Prostate gland (tissue), 2 donors: Measurements from ENCODE around the gene GPR84.

Source experiments
- POLR2A ChIP-seq: fragments of 450-650 bp; IDR thresholded peaks from one replicate; pipeline ENCODE4 v1.6.1; 2016; ENCODE audit warnings: antibody characterized with exemption, mild to moderate bottlenecking
- POLR2AphosphoS5 ChIP-seq: sonication (generic); formaldehyde crosslinking; IDR thresholded peaks from one replicate; pipeline ENCODE4 v1.6.1; 2017; ENCODE audit warnings: antibody characterized with exemption
- TF ChIP-seq, protein P1 (sequence below), 4 experiments: fragments of 200-600 bp in 2 of 4; fragments of 450-650 bp in 2 of 4; sonication (generic) in 2 of 4; IDR thresholded peaks; 1 replicate in 3 of 4; 2 replicates in 1 of 4; pipeline ENCODE4 v1.5.1; 2016 to 2019; ENCODE audit warnings: antibody characterized with exemption in 4 of 4, mild to moderate bottlenecking in 2 of 4, moderate library complexity in 2 of 4

DNA sequence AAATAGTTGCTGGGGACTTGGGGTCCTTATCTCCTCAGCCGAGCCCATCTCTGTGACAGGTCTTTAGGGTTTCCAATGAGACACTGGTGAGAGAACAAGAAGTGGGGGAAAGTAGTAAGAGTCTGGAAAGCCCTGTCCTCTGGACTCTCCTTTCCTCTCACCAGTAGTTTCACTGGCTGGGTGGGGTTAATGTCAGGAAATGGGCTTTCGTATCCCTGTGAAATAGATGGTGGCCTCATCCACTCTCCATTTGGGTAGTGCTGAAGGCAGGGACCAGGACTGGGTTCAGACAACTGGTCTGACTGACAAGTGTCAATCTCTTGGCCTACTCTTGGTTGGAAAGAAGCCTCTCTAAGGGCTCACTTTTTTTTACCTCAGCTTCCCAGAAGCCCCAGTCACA lies 12.7 kb upstream of the GPR84 start:
- TF ChIP-seq, protein P1, sequence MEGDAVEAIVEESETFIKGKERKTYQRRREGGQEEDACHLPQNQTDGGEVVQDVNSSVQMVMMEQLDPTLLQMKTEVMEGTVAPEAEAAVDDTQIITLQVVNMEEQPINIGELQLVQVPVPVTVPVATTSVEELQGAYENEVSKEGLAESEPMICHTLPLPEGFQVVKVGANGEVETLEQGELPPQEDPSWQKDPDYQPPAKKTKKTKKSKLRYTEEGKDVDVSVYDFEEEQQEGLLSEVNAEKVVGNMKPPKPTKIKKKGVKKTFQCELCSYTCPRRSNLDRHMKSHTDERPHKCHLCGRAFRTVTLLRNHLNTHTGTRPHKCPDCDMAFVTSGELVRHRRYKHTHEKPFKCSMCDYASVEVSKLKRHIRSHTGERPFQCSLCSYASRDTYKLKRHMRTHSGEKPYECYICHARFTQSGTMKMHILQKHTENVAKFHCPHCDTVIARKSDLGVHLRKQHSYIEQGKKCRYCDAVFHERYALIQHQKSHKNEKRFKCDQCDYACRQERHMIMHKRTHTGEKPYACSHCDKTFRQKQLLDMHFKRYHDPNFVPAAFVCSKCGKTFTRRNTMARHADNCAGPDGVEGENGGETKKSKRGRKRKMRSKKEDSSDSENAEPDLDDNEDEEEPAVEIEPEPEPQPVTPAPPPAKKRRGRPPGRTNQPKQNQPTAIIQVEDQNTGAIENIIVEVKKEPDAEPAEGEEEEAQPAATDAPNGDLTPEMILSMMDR (IDR thresholded peaks at IDR 0.05): no peak
- TF ChIP-seq POLR2AphosphoS5 (no peak), POLR2A (no peak)
